ENCODE measurements around the gene DLX3.

DNA sequence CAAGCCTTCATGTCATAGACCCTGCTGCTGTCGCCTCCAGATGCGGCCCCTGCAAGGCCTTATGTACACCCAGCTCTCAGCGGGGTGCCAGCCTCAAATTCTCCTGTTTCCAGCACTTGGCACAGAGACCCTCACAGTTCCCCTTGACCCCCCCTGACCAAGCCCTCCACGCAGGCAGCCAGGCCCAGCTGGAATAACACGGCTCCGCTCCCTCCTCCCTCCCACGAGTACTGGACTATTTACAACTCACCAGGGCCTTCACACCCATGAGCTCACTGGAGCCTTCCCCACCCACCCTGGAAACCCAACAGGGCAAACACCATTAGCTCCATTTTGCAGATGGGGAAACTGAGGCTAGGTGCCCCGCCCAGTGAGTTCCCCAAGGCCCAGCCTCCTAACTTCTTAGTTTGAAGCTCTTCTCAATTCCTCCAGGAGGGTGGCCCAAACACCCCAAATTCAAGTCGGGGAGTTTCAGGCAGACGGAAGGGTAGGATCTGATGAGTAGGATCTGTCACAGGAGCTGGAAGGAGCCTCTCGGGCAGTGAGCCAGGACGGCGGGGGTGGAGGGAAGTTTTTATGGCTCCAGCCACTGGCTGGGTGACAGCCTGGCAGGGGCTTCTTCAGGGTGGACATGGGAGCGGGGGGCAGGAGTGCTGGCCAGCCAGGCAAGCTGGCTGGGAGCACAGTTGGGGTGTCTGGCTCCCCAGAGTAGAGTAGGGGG is 43.5 kb downstream of the DLX3 start:
- TF ChIP-seq, protein P1, sequence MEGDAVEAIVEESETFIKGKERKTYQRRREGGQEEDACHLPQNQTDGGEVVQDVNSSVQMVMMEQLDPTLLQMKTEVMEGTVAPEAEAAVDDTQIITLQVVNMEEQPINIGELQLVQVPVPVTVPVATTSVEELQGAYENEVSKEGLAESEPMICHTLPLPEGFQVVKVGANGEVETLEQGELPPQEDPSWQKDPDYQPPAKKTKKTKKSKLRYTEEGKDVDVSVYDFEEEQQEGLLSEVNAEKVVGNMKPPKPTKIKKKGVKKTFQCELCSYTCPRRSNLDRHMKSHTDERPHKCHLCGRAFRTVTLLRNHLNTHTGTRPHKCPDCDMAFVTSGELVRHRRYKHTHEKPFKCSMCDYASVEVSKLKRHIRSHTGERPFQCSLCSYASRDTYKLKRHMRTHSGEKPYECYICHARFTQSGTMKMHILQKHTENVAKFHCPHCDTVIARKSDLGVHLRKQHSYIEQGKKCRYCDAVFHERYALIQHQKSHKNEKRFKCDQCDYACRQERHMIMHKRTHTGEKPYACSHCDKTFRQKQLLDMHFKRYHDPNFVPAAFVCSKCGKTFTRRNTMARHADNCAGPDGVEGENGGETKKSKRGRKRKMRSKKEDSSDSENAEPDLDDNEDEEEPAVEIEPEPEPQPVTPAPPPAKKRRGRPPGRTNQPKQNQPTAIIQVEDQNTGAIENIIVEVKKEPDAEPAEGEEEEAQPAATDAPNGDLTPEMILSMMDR (conservative IDR thresholded peaks at IDR 0.05), result no peak
- TF ChIP-seq EZH2 (IDR thresholded peaks at IDR 0.05; ENCODE audit: low read depth), result no peak

All from PC-9 (cell line).